ENCODE measurements around the gene MEAF6.

MEAF6 gene

DNA sequence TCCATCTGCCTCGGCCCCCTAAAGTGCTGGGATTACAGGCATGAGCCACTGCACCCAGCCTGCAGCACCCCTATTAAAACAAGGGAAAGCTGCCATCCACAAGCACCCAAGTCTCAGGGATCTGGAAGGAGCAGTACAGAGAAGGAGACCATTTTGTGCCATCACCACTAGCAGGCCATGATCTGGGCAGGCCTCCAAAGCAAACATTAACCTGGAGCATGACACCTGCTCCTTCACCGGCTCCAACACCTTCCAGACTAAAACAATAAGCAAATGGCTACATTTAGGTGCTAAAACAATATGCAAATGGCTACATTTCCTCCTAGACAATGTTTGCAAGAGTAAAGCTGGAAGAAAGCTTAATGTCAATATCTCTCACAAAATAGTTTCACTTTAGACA lies 16.7 kb downstream of the MEAF6 start:
- no peaks in the 10 kb centered on the region for H3K79me2 ChIP-seq (ENCODE audit: insufficient read depth, low read depth)
- no peaks in the 10 kb centered on the region for H4K20me1 ChIP-seq (ENCODE audit: insufficient read depth)
- H2AFZ ChIP-seq (ENCODE audit: low read depth), result no peak overlapping the region
- H3K4me3 ChIP-seq (IDR thresholded peaks at IDR 0.05; ENCODE audit: insufficient read depth, low read depth, low read length), result no peak overlapping the region
- no peak overlapping the region for H3K27ac ChIP-seq
- H3K27me3 ChIP-seq (ENCODE audit: insufficient read depth, low read depth), result no peaks in the 10 kb centered on the region
- H3K9ac ChIP-seq, result no peak overlapping the region
- no peak overlapping the region for H3K4me2 ChIP-seq
- TF ChIP-seq CTCF (conservative IDR thresholded peaks at IDR 0.05; ENCODE audit: low read depth, low read length), result no peak
- peaks cover 30% of the 10 kb centered on the region for H3K4me1 ChIP-seq (ENCODE audit: low read depth, poor library complexity, severe bottlenecking)
- no peaks in the 10 kb centered on the region for H3K36me3 ChIP-seq (ENCODE audit: insufficient read depth)

- Histone ChIP-seq H3K36me3 (ENCODE audit: insufficient read depth) (no peaks in the 10 kb centered on the region), H4K20me1 (ENCODE audit: insufficient read depth) (no peaks in the 10 kb centered on the region), H3K4me2 (no peak overlapping the region), H3K79me2 (ENCODE audit: insufficient read depth, low read depth) (no peaks in the 10 kb centered on the region), H2AFZ (ENCODE audit: low read depth) (no peak overlapping the region), H3K4me1 (ENCODE audit: low read depth, poor library complexity, severe bottlenecking) (peaks cover 35% of the 10 kb centered on the region), H3K27ac (no peak overlapping the region), H3K27me3 (ENCODE audit: insufficient read depth, low read depth) (no peaks in the 10 kb centered on the region), H3K9ac (no peak overlapping the region), H3K4me3 (IDR thresholded peaks at IDR 0.05; ENCODE audit: insufficient read depth, low read depth, low read length) (no peak overlapping the region)
- no peak for TF ChIP-seq CTCF (conservative IDR thresholded peaks at IDR 0.05; ENCODE audit: low read depth, low read length)
Observed at GRCh38 chr1:37495875-37496274, 18.7 kb downstream of the MEAF6 start.

DNA sequence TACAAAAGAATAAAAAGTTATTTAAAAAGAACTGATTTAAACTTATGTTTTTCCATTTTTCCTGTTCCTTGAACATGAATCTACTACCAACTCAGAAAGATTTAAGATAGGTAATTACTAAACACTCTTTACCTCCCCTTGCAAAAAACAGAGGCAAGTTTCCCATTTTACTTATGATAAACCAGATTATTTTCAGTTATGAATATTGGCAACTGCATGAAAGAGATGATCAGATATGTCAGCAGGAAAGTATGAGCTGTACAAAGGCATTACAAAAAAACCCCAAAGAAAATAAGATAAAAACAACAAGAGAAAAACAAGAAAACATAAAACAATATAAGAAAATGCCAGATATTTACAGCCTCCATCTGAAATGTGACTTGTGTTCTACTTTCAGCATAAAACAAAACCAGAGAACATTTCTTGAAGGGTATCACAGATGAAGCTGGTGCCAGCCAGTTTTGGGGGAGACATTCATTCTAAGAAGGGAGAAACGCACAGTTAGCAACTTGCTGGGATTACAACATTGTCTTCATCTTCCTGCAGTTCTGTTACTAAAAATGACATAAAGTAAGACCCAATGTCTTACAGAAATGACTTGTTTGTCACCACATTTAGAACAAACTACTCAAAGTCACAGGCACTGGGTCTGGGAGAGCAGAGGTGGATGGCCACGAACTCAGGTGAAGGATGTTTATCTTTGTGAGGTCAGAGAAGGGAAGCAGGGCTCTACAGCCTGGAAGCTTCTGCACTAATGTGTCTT lies 21.0 kb downstream of the MEAF6 start:
- no peaks in the 10 kb centered on the region for H3K27me3 ChIP-seq (ENCODE audit: insufficient read depth, low read depth)
- no peak for TF ChIP-seq CTCF (conservative IDR thresholded peaks at IDR 0.05; ENCODE audit: low read depth, low read length)
- no peak overlapping the region for H3K4me3 ChIP-seq (IDR thresholded peaks at IDR 0.05; ENCODE audit: insufficient read depth, low read depth, low read length)
- no peaks in the 10 kb centered on the region for H3K36me3 ChIP-seq (ENCODE audit: insufficient read depth)
- peaks cover 33% of the 10 kb centered on the region for H3K4me1 ChIP-seq (ENCODE audit: low read depth, poor library complexity, severe bottlenecking)
- H3K9ac ChIP-seq, result no peak overlapping the region
- no peak overlapping the region for H2AFZ ChIP-seq (ENCODE audit: low read depth)
- peak overlapping the region; percentile 11; the same call in 1 of the 2 replicates for H3K27ac ChIP-seq
- no peaks in the 10 kb centered on the region for H3K79me2 ChIP-seq (ENCODE audit: insufficient read depth, low read depth)
- no peak overlapping the region; the same call in 1 of the 2 replicates for H3K4me2 ChIP-seq
- no peaks in the 10 kb centered on the region for H4K20me1 ChIP-seq (ENCODE audit: insufficient read depth)

- Histone ChIP-seq H3K4me3 (IDR thresholded peaks at IDR 0.05; ENCODE audit: insufficient read depth, low read depth, low read length) (no peak overlapping the region), H3K79me2 (ENCODE audit: insufficient read depth, low read depth) (no peaks in the 10 kb centered on the region), H3K27me3 (ENCODE audit: insufficient read depth, low read depth) (no peaks in the 10 kb centered on the region), H2AFZ (ENCODE audit: low read depth) (no peak overlapping the region), H3K4me2 (no peak overlapping the region), H3K36me3 (ENCODE audit: insufficient read depth) (no peaks in the 10 kb centered on the region), H4K20me1 (ENCODE audit: insufficient read depth) (no peaks in the 10 kb centered on the region), H3K4me1 (ENCODE audit: low read depth, poor library complexity, severe bottlenecking) (peaks cover 20% of the 10 kb centered on the region), H3K27ac (no peak overlapping the region), H3K9ac (no peak overlapping the region)
- TF ChIP-seq CTCF (conservative IDR thresholded peaks at IDR 0.05; ENCODE audit: low read depth, low read length), result no peak; the same call in 1 of the 2 replicates
Observed at GRCh38 chr1:37487619-37487984, 27.0 kb downstream of the MEAF6 start.
